Caco-2 (cell line): ENCODE data around the gene DDX42. TPM values are rescaled to one million over a fixed set of nuclear protein-coding genes. Genes with fewer than 3 reads are reported as not detected.
A peak's percentile ranks its signal among the peaks of the same experiment; 100 is the strongest.

Experiments used
- BruUV-seq: library from RNA; stranded (reverse); fragments of 400-500 nt; replicated peaks from 2 replicates; lab custom pipeline; 2021; lab: Mats Ljungman, UMichigan
- CTCF ChIA-PET: fragments of 300-600 bp; sonication (Branson Sonifier 250); formaldehyde crosslinking; loops from one replicate; lab custom pipeline; 2022; ENCODE audit warnings: antibody characterized with exemption; lab: Charles Lee
- POLR2A ChIA-PET: fragments of 300-600 bp; sonication (Branson Sonifier 250); formaldehyde crosslinking; loops from one replicate; lab custom pipeline; 2022; ENCODE audit warnings: antibody characterized with exemption; lab: Charles Lee
- DNase-seq, 2 experiments: peaks; one replicate each; pipeline versions ENCODE4 v3.0.0 to v3.0.0-alpha.2; 2020 to 2022
- H3K27me3 ChIP-seq: replicated peaks from 2 replicates; pipeline ENCODE4 v1.6.0; 2011; ENCODE audit warnings: low read length; ENCODE audit not compliant: control insufficient read depth, insufficient read depth
- H3K36me3 ChIP-seq: 2 replicates; pipeline ENCODE4 v1.5.1; 2011; ENCODE audit warnings: low read length; ENCODE audit not compliant: control insufficient read depth, insufficient read depth
- H3K4me1 ChIP-seq: fragments of 250-450 bp; sonication (Bioruptor Pico); 2 replicates; pipeline ENCODE4 v1.5.1; 2020; ENCODE audit warnings: mild to moderate bottlenecking
- H3K4me3 ChIP-seq: 2 replicates; pipeline ENCODE4 v1.5.1; 2011; ENCODE audit warnings: low read depth, mild to moderate bottlenecking, control low read depth, low read length
- H3K9me3 ChIP-seq: fragments of 250-450 bp; sonication (Bioruptor Pico); 2 replicates; pipeline ENCODE4 v1.5.1; 2020; ENCODE audit warnings: mild to moderate bottlenecking, moderate library complexity
- H3K27ac Mint-ChIP-seq: one replicate; pipeline ENCODE4 v1.8.0; 2022; ENCODE audit warnings: mixed read lengths; ENCODE audit not compliant: unreplicated experiment
- H3K27me3 Mint-ChIP-seq: one replicate; pipeline ENCODE4 v1.8.0; 2022; ENCODE audit warnings: mixed read lengths; ENCODE audit not compliant: insufficient read depth, unreplicated experiment
- H3K36me3 Mint-ChIP-seq: one replicate; pipeline ENCODE4 v1.8.0; 2022; ENCODE audit warnings: mild to moderate bottlenecking, mixed read lengths; ENCODE audit not compliant: insufficient read depth, unreplicated experiment
- H3K4me1 Mint-ChIP-seq: one replicate; pipeline ENCODE4 v1.8.0; 2022; ENCODE audit warnings: low read depth, mixed read lengths; ENCODE audit not compliant: unreplicated experiment
- H3K4me3 Mint-ChIP-seq: one replicate; pipeline ENCODE4 v1.8.0; 2022; ENCODE audit warnings: mild to moderate bottlenecking, moderate library complexity, mixed read lengths; ENCODE audit not compliant: unreplicated experiment
- H3K9me3 Mint-ChIP-seq: one replicate; pipeline ENCODE4 v1.8.0; 2022; ENCODE audit warnings: mixed read lengths; ENCODE audit not compliant: unreplicated experiment
- CTCF ChIP-seq, 2 experiments: fragments of 200-600 bp in 1 of 2; IDR thresholded peaks; 1 replicate in 1 of 2; 2 replicates in 1 of 2; pipeline versions ENCODE4 v1.5.1 to v1.8.0; 2011 to 2022; ENCODE audit warnings: antibody characterized with exemption in 1 of 2, control low read depth in 1 of 2, inconsistent platforms in 1 of 2, low read depth in 1 of 2, low read length in 1 of 2, mild to moderate bottlenecking in 1 of 2, moderate library complexity in 1 of 2; ENCODE audit not compliant: insufficient read depth in 1 of 2, severe bottlenecking in 1 of 2, unreplicated experiment in 1 of 2
- intact Hi-C: fragments of 100-400 bp; cut with micrococcal nuclease; formaldehyde crosslinking; loops from one replicate; pipeline ENCODE4 v1.10.0; 2022; ENCODE audit not compliant: unreplicated experiment
- total RNA-seq: library from RNA; stranded (reverse); gene quantifications from 2 replicates; pipeline ENCODE4 v1.2.3, GENCODE V29; 2022

DDX42 gene
- total RNA-seq, 1 experiment from 2014 or later: 183 TPM

DNA sequence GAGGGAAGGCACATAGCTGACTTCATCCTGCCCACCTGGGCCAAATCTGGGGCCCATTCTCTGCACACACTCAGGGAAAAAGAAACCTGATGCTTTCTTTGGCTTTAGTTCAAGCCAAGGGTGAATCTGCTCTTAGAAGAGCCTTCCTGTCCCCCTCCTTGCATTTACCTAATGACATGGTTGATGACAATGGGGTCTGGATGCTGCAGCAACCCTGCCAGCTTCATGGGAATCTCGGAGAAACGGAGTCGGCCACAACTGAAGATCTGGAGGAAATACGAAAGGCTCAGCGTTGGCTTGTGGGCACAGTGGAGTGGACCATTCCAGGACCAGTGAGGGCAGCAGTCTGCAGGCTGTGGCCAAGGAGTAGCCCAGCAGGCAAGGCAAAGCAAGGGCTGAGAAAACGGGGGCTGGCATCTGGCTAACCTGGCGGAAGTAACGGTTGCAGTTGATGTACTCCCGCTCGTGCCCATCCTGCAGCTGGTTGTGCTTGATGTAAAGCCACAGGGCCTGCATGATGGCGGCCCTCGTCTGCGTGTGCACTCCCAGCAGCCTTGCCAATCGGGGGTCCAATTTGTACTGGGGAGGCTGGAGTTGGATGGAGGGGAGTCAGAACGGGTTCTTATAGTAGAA, 59.9 kb downstream of the DDX42 start:
- H3K9me3 ChIP-seq: no peaks in the 10 kb centered on the region
- TF ChIP-seq CTCF (IDR thresholded peaks at IDR 0.05; ENCODE audit: insufficient read depth in 1 of 2, low read depth in 1 of 2, low read length in 1 of 2, severe bottlenecking in 1 of 2, unreplicated experiment in 1 of 2): no peak
- peaks cover 14% of the 10 kb centered on the region for H3K4me1 Mint-ChIP-seq
- no peak overlapping the region for H3K4me3 Mint-ChIP-seq
- H3K9me3 Mint-ChIP-seq: no peaks in the 10 kb centered on the region
- intact Hi-C loops: no loop called here
- no peaks in the 10 kb centered on the region for H3K27me3 Mint-ChIP-seq
- ChIA-PET CTCF (interaction anchor here (0.8 kb wide), 1 partner anchor 9 kb away, joined by 3 read pairs; the partner anchor contains the start of gene SMARCD2), POLR2A (interaction anchor here (0.5 kb wide), 1 partner anchor 60 kb away, joined by 6 read pairs; the partner anchor contains the start of gene DDX42)
- no TSS peak for BruUV-seq
- H3K4me3 ChIP-seq: no peak overlapping the region
- H3K27me3 ChIP-seq: no peaks in the 10 kb centered on the region
- H3K36me3 Mint-ChIP-seq: peaks cover 91% of the 10 kb centered on the region
- H3K4me1 ChIP-seq: peaks cover under 1% of the 10 kb centered on the region; the same call in 1 of the 2 replicates
- peaks cover 16% of the 10 kb centered on the region for H3K36me3 ChIP-seq
- H3K27ac Mint-ChIP-seq: no peak overlapping the region
- no peak for DNase-seq

GRCh38 chr17:63834431-63835166, 60.6 kb downstream of the DDX42 start:
- Mint-ChIP-seq H3K27ac (no peak overlapping the region), H3K27me3 (no peaks in the 10 kb centered on the region)
- intact Hi-C loops: no loop called here

More at GRCh38 chr17:63834431-63835166, 60.6 kb downstream of the DDX42 start:
- Mint-ChIP-seq H3K9me3 (no peaks in the 10 kb centered on the region), H3K4me3 (no peak overlapping the region), H3K4me1 (peaks cover 15% of the 10 kb centered on the region), H3K36me3 (peaks cover 86% of the 10 kb centered on the region)
- peak; percentile 56 to 66 for TF ChIP-seq CTCF (IDR thresholded peaks at IDR 0.05; ENCODE audit: insufficient read depth in 1 of 2, low read depth in 1 of 2, low read length in 1 of 2, severe bottlenecking in 1 of 2, unreplicated experiment in 1 of 2)
- H3K36me3 ChIP-seq: peaks cover 14% of the 10 kb centered on the region
- no peaks in the 10 kb centered on the region for H3K9me3 ChIP-seq
- H3K4me1 ChIP-seq: no peaks in the 10 kb centered on the region; the same call in 1 of the 2 replicates
- no peak overlapping the region for H3K4me3 ChIP-seq
- peak; percentile 73 to 76 for DNase-seq
- CTCF ChIA-PET: interaction anchor here (0.8 kb wide), 1 partner anchor 8 kb away, joined by 3 read pairs; the partner anchor contains the start of gene SMARCD2
- no peaks in the 10 kb centered on the region for H3K27me3 ChIP-seq
- POLR2A ChIA-PET: interaction anchor here (0.6 kb wide), 1 partner anchor 10 kb away, joined by 3 read pairs; no protein-coding TSS in a partner anchor
- no TSS peak for BruUV-seq
